NCI-H1417 treated with DMSO at 0.1 percent for 48 hours (cell line): Measurements from ENCODE around the gene DNAJB7.
"Not testable (repeated sequence)": the region's sequence is repeated elsewhere in the genome, so short reads cannot be mapped to it uniquely, and the experiment has no call there.

Experiments used
- DNase-seq: peaks from one replicate; lab custom pipeline; 2025; lab: John Stamatoyannopoulos, UW

DNAJB7 gene

DNA sequence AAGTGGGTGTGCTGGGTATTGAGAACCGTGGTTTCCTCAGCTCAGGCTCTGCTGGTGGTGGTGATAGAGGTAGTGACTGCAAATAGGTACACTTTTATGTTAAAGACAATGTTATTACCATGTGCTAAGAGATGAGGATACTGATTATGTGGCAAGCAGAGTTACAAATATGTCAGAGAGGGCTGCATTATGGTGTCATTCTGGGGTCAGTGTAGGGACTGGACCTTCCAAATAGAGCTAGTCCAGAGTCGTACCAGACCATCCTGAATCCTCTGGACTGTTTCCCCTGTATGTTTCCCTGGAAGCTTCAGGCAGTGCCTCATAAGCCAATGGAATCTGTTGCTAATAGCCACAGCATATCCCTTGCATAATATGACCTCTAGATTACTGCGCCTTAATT lies at the start of gene DNAJB7:
Gene DNAJB7, minus strand, starts transcription at position 101 of the 400 bp plus-strand sequence. CDS start 119 bp downstream, outside the sequence.
- DNase-seq, result no peak

DNA sequence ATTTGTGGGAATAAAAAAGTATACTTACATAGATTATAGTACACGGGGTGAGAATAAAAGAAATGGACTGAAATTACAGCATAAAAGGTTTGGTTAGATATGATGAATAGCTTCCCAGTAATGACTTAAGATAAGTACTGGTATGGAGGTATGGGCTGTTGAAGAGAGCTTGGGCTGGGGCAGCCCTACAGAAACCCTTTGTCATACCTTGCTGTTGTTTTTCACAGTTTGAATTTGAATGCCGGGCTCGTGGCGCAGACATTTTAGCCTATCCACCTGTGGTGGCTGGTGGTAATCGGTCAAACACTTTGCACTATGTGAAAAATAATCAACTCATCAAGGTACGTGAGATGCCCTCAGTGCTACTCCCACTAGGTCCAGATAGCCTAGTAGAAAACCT lies 47.0 kb upstream of the DNAJB7 start:
- DNase-seq, result no peak

DNA sequence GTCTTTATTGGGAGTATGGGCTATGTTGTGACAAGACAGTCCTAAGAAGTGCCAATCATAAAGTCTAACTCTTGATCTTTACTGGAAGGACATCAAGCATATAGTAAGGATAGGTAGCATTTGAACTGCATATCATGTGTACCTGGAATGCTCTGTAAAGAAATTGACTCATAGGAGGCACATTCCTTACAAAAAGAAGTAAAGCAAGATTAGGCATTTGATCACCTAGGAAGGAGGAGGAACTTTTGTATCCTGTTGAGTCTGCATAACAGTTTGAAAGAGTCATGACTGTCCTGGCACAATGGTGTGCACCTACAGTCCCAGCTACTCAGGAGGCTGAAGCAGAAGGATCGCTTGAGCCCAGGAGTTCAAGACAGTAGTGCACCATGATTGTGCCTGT lies 42.2 kb upstream of the DNAJB7 start:
- no peak for DNase-seq

DNA sequence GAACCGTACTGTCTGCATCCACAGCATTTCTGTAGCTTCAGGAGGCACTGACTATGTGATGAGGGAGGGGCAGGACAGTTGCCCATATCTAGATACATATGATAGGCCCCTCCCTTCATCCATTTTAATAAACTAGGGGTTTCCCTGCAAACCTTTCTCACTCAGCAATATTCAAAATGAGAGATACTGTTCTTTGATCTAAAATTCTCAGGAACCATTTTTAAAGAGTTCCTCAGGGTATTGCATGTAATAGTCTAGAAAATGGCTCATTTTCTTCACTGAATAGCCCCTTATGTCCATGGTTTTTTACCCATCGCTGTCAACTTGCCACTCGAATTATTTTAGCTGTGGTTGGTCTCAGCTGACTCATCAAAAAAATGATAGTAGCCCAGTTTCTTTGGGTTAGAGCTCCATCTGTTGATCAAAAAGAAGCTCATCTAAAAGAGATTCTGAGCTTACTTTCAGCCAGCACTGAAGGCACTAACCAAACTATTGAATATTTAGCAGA lies 37.0 kb upstream of the DNAJB7 start:
- no peak for DNase-seq

DNA sequence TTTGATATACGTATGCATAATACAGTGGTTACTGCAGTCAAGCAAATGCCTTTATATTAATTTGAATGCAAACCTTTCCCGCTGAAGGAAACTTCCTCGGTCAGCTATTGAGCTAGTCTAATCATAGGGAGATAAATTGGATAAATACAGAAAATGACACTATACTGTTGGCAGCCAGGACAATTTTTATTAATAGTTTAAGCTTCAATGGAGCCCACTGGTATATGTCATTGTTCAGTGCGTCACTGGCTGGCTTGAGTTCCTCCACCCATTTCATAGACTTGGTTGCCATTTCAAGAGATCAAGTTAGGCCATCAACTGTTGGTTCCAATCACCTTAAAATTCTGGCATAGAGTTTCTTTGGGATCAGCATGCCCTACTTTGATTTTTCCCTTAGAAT lies 32.5 kb upstream of the DNAJB7 start:
- no peak for DNase-seq

DNA sequence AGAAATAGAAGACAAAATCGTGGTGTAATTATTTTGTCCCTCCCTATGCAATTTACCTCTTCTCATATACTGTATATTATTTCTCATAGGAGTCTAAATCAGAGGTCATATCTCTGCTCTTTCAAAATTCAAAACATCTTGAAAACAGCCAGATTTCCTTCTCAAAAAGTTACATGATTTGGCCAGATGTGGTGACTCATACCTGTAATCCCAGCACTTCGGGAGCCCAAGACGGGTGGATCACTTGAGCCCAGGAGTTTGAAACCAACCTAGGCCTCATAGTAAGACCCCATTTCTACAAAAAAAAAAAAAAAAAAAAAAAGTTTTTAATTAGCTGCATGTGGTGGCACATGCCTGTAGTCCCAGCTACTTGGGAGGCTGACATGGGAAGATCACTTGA lies 29.0 kb upstream of the DNAJB7 start:
- no peak for DNase-seq

DNA sequence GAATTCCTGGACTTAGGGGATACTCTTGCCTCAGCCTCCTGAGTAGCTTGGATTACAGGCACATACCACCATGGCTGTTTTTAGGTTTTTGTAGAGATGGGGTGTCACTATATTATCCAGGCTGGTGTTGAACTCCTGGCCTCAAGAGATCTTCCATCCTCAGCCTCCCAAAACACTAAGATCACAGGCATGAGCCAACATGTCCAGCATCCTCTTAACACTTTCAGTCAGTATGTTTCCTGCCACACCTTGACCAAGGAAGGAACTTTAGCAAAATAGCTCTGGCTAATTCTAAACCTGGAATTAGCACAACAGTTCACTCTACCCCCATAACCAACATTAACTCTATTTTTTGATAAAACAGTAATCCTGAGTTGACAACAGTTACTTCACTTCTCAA lies 27.2 kb upstream of the DNAJB7 start:
- DNase-seq, result no peak

DNA sequence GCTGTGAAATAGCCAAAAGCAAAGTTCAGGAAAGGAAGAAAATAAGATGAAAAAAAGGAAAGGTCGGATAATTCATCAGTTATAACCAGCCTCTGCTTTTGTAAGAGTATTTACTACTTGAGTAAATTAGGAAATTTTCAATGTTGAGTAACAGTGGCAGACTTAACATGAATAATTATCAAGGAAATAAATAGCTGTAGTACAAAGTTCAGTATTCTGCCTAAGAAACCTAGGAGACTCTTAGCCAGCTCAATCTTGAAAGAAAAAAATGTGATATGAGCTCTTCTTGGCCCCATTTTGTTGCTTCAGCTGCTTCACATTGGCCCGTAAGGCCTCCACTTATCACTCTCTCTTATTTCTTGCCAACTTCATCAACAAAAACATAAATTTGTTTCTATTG lies 17.0 kb upstream of the DNAJB7 start:
- DNase-seq, result no peak

DNA sequence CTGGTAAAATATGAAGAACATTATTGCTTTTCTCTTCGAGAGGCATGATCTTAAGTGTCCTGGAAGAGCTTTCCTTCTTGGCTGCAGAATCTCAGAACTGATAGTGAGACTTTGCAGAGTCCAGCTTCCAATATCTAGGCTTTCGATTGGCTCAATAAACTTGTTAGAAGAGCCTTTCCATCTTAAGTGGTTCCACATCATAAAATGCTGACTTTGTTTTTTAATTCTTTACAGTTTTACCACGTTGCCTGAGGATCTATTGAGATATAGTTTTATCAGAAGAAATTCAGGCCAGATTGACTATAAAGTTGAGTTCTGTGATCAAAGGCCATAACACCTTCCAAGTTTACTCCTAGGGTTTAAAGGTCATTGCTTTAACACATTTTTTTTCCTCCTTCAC lies 15.6 kb upstream of the DNAJB7 start:
- DNase-seq, result no peak

DNA sequence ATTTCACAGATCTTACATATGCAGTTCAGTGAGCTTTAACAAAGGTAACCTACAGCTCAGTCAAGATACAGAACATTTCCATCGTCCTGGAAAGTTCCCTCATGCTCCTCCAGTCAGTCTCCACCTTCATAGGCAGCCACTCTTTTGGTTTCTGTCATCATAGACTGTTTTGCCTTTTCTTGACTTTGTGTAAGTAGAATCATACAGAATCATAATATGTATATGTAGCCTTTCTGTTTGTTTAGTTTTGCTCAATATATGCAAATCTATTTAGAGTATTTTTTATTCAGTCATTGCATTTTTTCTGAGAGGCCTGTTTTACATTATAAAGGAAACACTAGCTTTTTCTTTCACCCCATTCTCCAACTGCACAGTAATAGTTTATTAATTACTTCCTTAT lies 15.0 kb upstream of the DNAJB7 start:
- DNase-seq, result no peak

DNA sequence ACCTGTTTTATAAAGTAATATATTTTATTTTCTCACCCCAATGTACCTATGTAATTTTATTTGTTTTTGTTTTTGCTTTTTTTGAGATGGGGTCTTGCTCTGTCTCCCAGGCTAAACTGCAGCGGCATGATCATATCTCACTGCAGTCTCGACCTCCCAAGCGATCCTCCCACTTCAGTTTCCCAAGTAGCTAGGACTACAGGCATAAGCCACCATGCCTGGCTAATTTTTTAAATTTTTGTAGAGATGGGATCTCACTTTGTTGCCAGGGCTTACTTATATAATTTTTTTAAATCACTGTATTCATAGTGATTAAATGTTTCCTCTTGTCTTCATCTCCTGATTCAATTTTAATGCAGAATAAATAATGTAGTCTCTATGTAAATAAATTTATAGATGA lies 13.2 kb upstream of the DNAJB7 start:
- DNase-seq, result no peak

DNA sequence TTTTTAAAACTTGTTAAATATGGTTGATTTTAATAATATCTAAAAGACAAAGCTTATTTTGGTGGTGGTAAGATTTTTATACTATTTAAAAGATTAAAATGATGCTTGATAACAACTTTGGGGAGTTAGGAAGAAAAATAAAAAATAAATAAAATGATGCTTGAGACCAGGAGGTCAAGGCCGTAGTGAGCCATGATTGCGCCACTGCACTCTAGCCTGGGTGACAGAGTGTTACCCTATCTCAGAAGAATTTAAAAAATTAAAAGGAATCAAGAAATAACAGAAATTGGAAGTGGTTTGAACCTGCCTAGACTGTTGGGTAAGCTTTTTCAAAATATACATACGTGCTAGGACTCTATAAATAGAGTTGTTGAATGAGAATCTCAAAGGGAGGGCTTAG lies 12.1 kb upstream of the DNAJB7 start:
- no peak for DNase-seq

DNA sequence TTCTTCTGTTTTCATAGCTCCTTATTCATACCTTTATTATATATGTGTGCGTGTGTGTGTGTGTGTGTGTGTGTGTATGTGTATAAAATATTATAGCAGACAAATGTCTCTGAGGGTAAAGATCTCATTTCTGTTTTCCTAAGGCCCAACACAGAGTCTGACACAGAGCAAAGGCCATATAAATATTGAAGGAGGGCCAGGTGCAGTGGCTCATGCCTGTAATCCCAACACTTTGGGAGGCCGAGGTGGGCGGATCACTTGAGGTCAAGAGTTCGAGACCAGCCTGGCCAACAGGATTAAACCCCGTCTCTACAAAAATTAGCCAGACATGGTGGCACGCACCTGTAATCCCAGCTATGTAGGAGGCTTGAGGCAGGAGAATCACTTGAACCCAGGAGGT lies 6.5 kb upstream of the DNAJB7 start:
- DNase-seq, result not testable (repeated sequence)

DNA sequence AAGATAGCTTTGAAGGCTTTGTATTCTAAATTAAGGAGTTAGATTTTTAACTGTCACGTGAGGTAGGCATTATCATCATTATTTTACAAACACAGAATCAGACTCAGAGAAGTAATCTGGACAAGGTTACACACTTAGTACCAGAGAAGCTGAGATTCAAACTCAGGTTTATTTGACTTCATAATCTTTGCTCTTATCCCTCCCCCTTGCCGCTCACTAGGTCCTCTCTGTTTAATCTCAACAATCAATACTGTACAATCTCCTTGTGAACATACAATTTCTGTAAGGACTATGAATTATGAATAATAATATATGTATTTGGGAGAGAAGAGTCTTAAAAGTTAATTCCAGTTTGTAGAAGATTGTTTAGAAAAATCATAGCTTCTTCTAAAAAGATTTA lies 5.2 kb upstream of the DNAJB7 start:
- DNase-seq, result no peak

DNA sequence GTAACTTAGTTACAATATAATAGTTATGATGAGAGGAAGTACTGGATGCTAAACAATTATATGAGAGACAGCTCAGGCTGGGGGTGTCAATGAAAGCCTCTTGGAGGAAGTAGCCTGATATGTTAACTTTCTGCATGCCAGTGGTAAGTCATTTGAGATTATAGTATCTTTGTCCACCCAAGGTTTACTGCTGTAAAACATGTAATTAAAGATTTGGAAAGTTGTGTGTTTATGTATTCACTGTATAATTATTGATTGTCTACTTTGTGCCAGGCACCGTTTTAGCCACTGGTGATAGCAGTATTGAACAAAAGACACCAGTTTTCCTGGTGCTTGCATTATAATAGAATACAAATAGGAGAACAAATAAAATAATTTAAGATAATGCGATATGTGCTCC lies 624 bp upstream of the DNAJB7 start:
- DNase-seq, result no peak

DNA sequence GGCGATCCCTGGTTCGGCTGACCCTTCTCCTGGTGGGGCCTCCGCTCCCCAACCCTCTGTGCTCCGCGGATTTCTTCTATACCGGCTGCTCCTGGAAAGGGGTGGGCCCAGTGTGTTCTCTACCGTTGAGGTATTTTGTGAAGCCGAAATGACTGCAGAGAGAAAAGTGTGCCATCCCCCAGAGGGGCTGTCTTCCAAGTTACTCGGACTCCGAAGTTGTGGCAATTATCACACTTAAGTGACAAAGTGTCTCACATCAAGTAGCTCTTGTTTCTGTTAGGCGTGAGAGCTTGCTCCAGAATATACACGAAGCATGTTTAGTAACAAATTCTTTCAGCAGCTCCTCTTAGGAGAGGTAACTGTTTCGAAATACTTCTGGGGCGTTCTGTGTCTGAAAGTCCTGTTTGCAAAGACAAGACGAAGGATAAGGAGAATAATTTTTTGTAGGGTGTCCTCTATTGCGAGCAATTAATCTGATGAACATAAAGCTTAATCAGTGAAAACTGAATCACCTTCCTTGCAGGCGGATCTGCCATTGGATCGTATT lies 4.5 kb downstream of the DNAJB7 start:
- no peak for DNase-seq

DNA sequence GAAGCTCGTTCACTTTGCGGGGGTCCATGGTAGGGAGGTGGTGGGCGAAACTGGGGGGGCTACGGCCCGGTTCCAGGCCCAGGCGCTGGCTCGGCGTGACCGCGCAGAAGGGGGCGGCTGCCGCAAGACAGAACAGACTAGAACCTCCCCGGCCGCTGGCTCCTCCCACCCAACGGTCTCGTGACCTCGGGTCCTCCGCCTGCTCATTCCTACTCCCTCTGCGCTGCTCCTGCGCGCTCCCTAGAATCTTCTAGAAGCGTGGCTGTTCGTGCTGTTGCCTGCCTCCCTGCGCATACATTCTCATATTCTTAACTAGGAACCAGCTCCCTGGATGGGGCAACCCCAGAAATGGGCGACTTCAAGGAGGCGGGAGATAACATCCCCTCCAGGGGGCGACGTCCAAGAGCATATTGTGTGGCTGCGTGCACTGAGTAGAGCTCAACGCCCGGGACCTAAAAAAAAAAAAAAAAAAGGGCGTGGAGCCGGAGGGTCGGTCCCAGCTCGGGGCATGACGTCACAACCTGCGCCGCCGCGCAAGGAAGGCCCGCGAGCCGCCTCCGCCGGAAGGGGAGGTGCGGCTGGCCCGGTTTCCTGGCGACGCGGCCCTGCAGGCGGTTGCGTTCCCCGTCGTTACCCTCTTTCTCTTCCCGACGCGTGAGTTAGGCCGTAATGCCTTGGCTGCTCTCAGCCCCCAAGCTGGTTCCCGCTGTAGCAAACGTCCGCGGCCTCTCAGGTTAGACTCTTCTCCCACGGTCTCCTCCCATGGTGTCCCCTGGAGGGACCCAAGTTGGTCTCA lies 5.2 kb downstream of the DNAJB7 start, which contains the start of the genes ST13 and XPNPEP3:
Gene ST13, minus strand, starts transcription at position 127 of the 796 bp plus-strand sequence. Its CDS starts 99 bp downstream, at position 28.
Gene XPNPEP3, plus strand, starts transcription at position 636 of the 796 bp plus-strand sequence. Its CDS starts 34 bp downstream, at position 670.
- DNase-seq, result peak; percentile 82

DNA sequence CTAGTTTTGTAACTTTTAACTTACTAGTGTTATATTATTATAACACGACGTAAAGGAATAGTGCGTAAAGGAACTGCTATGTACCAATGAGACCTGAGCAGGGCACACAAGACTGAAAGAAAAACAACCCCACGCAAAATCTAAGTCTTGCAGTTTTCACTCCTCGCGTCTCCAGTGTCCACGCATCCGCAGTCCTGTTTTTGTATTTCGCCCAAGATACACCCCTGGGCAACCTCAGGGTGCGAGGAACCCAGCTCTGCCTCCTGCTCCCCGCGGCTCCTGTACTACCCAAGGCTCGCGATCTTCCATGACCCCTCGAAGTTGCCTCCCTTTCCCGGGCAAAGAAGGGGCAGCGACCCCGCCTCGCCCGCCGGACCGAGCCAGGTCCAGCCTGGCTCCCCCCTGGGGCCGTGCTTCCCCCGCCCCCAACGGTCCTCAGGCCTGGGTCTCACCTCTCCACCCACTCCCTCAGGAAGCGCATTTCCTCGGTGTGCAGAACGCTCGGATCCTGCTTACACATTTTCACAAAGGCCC lies 5.9 kb downstream of the DNAJB7 start:
- no peak for DNase-seq

DNA sequence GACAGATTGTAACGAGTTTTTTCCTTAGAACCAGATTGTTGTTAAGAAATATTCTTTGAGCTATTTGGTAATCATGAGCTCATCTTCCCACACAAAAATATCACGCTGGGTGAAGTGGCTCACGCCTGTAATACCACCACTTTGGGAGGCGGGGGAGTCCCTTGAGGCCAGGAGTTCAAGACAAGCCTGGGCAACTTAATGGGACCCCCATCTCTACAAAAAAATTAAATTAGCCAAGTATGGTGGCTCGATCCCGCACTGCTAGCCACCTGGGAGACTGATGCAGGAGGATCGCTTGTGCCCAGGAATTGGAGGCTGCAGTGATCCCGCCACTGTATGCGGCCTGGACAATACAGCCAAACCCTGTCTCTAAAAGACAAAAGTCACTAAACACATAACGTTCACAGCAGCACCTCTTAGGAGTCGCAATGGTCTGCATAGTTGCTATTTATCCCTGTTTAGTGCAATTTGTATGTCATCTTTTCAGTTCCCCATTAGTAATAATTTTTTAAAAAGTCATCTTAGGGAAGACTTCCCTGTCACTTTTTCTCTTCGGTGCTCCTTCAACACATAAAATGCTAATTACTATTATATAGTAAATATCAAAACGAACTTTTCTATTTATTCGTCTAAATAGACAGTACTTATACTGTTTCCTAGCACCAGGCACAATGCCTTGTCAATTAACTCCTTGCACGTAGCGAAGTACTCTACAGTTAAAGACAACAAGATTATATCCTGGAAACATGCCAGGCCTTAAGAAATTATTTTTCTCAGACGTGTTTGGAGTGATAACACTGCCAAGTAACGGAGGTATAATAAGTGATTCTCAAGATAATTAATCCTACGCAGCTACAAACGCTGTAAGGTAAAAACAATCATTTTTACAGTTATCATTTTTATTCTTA lies 6.6 kb downstream of the DNAJB7 start:
- DNase-seq, result no peak

DNA sequence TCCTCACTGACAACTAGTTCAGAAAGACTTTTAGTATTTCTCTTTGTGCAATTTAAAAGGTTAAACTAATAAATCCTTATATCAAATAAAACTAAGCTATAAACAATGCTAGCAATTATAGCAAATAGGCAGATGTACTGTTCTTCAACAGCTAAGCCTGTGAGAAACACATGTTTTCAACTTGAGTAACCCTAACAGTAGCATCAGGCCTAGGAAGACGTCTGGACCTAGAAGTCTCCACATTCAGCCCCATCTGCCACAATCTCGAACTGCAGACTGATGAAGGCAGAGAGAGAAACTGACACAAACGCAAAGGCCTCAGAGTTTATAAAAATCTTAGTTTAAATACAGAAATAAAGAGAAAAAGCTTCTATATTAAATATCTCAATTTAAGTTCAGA lies 8.0 kb downstream of the DNAJB7 start:
- DNase-seq, result no peak

DNA sequence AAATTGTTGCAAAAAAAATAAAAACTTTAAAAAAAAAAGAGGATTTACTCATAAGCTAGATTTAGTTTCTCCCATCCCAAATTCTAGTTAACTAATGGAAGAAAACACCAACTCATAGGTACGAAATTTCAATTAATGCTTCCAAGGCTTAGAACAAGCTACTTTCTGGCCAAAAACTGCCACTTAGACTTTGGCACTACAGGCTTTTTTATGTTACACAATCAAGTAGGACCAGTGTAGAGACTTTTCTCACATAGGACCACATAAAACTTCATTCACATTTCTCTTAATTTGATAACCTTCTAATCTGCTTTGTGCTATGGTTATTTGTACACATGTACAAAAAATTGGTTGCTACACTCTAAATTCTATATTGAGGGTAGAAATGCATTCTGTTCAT lies 8.6 kb downstream of the DNAJB7 start:
- DNase-seq, result no peak

DNA sequence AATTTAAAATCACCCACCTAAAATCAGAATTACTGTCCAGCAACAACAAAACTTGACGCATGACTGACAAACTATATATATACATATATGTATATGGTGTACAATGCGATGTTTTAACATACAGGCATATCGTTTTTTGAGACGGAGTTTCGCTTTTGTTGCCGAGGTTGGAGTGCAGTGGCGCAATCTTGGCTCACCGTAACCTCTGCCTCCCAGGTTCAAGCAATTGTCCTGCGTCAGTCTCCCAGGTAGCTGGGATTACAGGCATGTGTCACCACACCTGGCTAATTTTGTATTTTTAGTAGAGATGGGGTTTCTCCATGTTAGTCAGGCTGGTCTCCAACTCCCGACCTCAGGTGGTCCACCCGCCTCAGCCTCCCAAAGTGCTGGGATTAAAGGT lies 16.1 kb downstream of the DNAJB7 start:
- not testable (repeated sequence) for DNase-seq
